CD4-positive, alpha-beta T cell treated with Interleukin-12 subunit alpha and Interleukin-12 subunit beta, for 1 hour (primary cell): ENCODE data around the gene IL17B.

Source experiments
- DNase-seq: peaks from one replicate; pipeline ENCODE4 v3.0.0-alpha.2; 2020

IL17B gene

GRCh38 chr5:149376104-149376503, 3.0 kb downstream of the IL17B start:
- no peak for DNase-seq

- DNase-seq, result no peak
Measured at GRCh38 chr5:149375434-149375833, 3.7 kb downstream of the IL17B start.

- DNase-seq, result no peak
Measured at GRCh38 chr5:149374801-149375200, 4.3 kb downstream of the IL17B start.

DNA sequence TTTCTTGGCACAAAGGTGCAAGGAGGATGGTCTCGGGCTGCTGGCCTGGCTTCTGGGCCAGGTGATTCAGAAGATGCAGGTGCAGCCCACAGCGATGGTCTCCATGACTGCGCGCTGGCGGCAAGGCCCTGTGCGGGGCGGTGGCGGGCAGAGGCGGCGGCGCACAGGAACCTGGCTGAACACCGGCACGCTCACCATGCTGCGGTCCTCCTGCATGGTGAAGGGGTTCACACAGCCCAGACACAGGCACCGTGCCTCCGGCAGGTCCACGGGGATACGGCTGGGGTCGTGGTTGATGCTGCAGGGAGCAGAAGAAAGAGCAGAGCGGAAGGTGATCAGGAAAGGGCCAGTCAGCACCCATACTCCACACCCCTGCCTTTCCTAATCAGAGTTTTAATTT, 4.8 kb downstream of the IL17B start:
- no peak for DNase-seq

DNA sequence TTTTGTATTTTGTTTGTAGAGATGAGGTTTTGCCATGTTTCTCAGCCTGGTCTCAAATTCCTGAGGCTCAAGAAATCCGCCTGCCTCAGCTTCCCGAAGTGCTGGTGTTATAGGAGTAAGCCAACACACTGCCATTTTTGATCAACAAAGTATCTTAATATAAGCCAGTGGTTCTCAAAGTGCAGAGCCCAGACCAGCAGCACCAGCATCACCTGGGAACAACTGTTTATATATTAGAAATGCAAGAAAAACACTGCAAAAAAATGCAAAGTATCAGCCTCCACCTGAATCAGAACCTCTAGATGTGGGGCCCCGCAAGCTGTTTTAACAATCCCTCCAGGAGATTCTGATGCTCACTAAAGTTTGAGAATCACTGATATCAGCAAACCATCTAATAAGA, 6.2 kb downstream of the IL17B start:
- no peak for DNase-seq

GRCh38 chr5:149372076-149372795, 6.9 kb downstream of the IL17B start:
- no peak for DNase-seq

DNA sequence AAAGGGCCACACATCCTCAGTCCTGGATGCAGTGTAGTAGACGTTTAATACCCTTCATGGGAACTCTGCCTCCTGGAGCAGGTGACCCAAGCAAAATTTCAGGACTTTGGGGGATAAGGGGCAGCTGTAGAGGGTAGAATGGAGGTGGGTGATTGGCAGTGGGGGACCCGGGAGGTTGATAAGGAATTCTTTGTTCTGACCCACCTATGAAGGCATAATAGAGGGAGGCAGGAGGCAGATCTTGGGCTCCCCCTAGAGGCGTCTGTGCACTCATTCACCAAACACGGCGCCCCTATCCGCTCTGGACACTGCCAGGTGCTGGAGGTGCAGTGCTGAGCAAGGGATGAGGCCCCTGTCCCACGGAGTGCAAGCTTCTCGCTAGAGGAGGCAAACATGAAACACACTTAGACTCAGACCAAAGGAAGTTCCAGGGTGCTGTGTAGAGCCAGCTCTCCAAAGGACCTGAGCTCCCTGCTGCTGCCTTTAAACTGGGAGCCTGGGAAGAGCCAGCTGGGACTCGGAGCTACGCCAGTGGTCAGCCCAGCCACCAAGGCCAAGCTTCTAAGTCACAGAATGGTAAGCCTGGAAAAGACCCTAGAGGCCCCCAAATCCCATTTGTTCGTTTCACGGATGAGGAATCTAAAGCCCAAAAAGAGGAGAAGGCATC, 7.7 kb downstream of the IL17B start:
- DNase-seq, result peak; percentile 75

DNA sequence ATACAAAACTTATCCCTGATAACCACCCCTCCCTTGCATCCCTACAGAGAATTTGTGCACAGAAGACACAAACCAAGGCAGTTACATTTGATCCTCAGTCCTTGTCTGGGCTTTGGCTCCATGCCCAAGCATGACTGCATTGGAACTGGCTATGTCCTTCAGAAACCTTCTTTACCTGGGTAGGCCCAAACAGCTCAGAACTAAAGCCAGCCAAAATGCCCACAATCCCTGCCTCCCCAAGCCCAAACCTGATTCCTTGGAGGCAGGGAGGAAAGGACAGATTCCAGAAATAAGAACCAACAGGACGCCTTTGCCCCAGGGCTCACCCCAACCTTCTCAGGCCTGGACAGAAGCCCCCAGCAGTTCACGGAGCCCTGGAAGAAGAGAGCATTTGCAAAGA, 8.2 kb downstream of the IL17B start:
- no peak for DNase-seq

DNA sequence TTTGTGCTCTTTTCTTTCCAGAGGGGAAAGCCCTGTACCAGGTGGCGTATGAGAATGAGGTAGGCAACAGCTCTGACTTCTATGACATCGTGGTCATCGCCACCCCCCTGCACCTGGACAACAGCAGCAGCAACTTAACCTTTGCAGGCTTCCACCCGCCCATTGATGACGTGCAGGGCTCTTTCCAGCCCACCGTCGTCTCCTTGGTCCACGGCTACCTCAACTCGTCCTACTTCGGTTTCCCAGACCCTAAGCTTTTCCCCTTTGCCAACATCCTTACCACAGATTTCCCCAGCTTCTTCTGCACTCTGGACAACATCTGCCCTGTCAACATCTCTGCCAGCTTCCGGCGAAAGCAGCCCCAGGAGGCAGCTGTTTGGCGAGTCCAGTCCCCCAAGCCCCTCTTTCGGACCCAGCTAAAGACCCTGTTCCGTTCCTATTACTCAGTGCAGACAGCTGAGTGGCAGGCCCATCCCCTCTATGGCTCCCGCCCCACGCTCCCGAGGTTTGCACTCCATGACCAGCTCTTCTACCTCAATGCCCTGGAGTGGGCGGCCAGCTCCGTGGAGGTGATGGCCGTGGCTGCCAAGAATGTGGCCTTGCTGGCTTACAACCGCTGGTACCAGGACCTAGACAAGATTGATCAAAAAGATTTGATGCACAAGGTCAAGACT, 11.0 kb downstream of the IL17B start:
- DNase-seq, result no peak

GRCh38 chr5:149367249-149367971, 11.7 kb downstream of the IL17B start:
- DNase-seq, result peak; percentile 60

- DNase-seq, result no peak
Measured at GRCh38 chr5:149366169-149366729, 12.8 kb downstream of the IL17B start.

- DNase-seq, result no peak
Measured at GRCh38 chr5:149365418-149365817, 13.7 kb downstream of the IL17B start.

- no peak for DNase-seq
Measured at GRCh38 chr5:149364719-149365118, 14.4 kb downstream of the IL17B start.

- no peak for DNase-seq
Measured at GRCh38 chr5:149363936-149364335, 15.2 kb downstream of the IL17B start.

DNA sequence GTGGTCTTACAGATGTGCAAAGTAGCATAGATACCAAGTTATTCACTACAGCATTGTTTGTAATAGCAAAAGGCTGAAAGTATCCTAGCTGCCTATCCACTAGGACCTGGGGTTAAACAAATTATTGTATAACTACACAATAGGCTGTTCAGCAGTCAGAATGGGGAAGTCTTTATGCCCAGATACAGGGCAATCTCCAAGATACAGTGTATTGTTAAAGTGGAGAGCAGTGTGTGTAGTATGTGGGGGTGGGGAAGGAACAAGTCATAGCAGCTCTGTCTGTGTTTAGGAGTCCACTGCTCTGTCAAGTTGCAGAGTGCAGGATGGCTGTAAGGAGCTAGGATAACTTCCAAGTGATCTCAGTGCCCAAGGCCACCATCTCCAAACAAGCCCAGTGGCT, 15.7 kb downstream of the IL17B start:
- no peak for DNase-seq

GRCh38 chr5:149362541-149362940, 16.6 kb downstream of the IL17B start:
- DNase-seq, result no peak

DNA sequence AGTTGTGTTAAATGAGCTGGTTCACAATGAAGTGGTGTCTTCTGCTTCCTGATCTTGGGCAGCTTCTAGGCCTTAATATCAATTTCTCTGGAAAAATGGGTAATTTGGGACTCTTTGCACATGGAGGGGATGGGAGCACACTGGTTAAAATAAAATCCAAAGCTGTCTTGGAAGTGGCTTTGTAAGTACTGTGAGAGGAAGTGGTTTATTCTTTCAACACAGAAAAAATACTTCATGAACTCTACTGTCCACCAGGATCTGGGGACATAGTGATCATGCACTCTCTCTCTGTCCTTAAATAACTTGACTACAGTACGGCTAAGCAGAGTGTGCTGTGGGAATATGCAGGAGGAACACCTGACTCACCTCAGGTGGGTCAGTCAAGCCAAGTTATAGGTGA, 18.8 kb downstream of the IL17B start:
- no peak for DNase-seq

GRCh38 chr5:149358868-149359495, 20.1 kb downstream of the IL17B start:
- DNase-seq, result no peak

GRCh38 chr5:149358294-149358651, 20.8 kb downstream of the IL17B start:
- peak; percentile 32 for DNase-seq

- DNase-seq, result peak; percentile 96
Measured at GRCh38 chr5:149357370-149358293, 21.5 kb downstream of the IL17B start, which contains the start of gene PCYOX1L. PCYOX1L (plus strand) TSS chr5:149358046; CDS start chr5:149358069, 23 bp downstream.

DNA sequence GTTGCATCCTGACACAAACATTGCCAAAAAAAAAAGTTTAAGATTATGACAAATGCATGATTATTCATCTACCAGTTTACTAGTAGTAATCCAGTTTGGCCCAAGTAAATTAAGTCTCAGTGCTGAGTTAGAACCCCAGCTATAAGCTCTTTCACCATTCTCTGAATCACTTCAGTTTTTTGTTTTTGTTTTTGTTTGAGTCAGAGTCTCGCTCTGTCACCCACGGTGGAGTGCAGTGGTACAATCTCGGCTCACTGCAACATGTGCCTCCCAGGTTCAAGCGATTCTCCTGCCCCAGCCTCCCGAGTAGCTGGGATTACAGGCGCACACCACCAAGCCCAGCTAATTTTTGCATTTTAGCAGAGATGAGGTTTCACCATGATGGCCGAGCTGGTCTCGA, 22.7 kb downstream of the IL17B start:
- DNase-seq, result no peak
